CD14-positive monocyte (primary cell): ENCODE data around the gene TNPO3. TPM values are rescaled to one million over a fixed set of nuclear protein-coding genes. Genes with fewer than 3 reads are reported as not detected.
A peak's percentile ranks its signal among the peaks of the same experiment; 100 is the strongest.

Source experiments
- DNase-seq, 3 donors: peaks; one replicate each; pipeline ENCODE4 v3.0.0-alpha.2; 2011 to 2022
- H2AFZ ChIP-seq: 2 replicates; pipeline ENCODE4 v1.6.0; 2012; ENCODE audit warnings: mild to moderate bottlenecking, low read depth, low read length, inconsistent platforms; ENCODE audit not compliant: insufficient read depth, poor library complexity, severe bottlenecking
- H3K27ac ChIP-seq, 2 donors: 1 replicate in 1 of 2; 2 replicates in 1 of 2; pipeline ENCODE4 v1.5.1; 2012 to 2013; ENCODE audit warnings: low read length in 2 of 2, control low read depth in 1 of 2, inconsistent platforms in 1 of 2, low read depth in 1 of 2, mild to moderate bottlenecking in 1 of 2
- H3K27me3 ChIP-seq, 2 donors: one replicate each; pipeline versions ENCODE4 v1.6.0 to v1.6.1; 2011 to 2013; ENCODE audit warnings: low read length in 2 of 2; ENCODE audit not compliant: control insufficient read depth in 2 of 2, insufficient read depth in 2 of 2
- H3K36me3 ChIP-seq, 2 donors: replicated peaks in 1 of 2; 1 replicate in 1 of 2; 2 replicates in 1 of 2; pipeline versions ENCODE4 v1.5.1 to v1.6.1; 2012 to 2013; ENCODE audit warnings: low read length in 2 of 2, control low read depth in 1 of 2, inconsistent platforms in 1 of 2, mild to moderate bottlenecking in 1 of 2; ENCODE audit not compliant: insufficient read depth in 2 of 2, control insufficient read depth in 1 of 2
- H3K4me1 ChIP-seq, 2 donors: 1 replicate in 1 of 2; 2 replicates in 1 of 2; pipeline versions ENCODE4 v1.5.1 to v1.6.1; 2012 to 2013; ENCODE audit warnings: low read length in 2 of 2, control low read depth in 1 of 2, inconsistent platforms in 1 of 2, mild to moderate bottlenecking in 1 of 2, moderate library complexity in 1 of 2; ENCODE audit not compliant: insufficient read depth in 2 of 2, control insufficient read depth in 1 of 2
- H3K4me2 ChIP-seq: replicated peaks from 2 replicates; pipeline ENCODE3; 2012; ENCODE audit warnings: low read length, moderate library complexity, mild to moderate bottlenecking; ENCODE audit not compliant: poor library complexity, severe bottlenecking; ENCODE audit errors: extremely low read depth
- H3K4me3 ChIP-seq, 3 experiments: fragments of 200-600 bp in 1 of 3; sonication (generic) in 1 of 3; replicated peaks in 1 of 3; 1 replicate in 2 of 3; 2 replicates in 1 of 3; pipeline ENCODE4 v1.5.1; 2011 to 2013; ENCODE audit warnings: low read length in 3 of 3, mild to moderate bottlenecking in 3 of 3, control low read depth in 2 of 3, low read depth in 2 of 3, inconsistent platforms in 1 of 3, moderate library complexity in 1 of 3
- H3K79me2 ChIP-seq: 2 replicates; pipeline ENCODE4 v1.6.0; 2012; ENCODE audit warnings: mild to moderate bottlenecking, control low read depth, inconsistent platforms, low read length, moderate library complexity; ENCODE audit not compliant: insufficient read depth
- H3K9ac ChIP-seq: 2 replicates; pipeline ENCODE4 v1.6.0; 2017; ENCODE audit warnings: low read length, mild to moderate bottlenecking; ENCODE audit not compliant: insufficient read depth, poor library complexity, severe bottlenecking
- H3K9me3 ChIP-seq, 2 donors: replicated peaks in 1 of 2; 1 replicate in 1 of 2; 2 replicates in 1 of 2; pipeline versions ENCODE4 v1.5.1 to v1.6.1; 2012 to 2013; ENCODE audit warnings: low read length in 2 of 2, control low read depth in 1 of 2; ENCODE audit not compliant: control insufficient read depth in 1 of 2, insufficient read depth in 1 of 2
- H4K20me1 ChIP-seq: 2 replicates; pipeline ENCODE4 v1.6.0; 2012; ENCODE audit warnings: mild to moderate bottlenecking, low read length, control low read depth, moderate library complexity; ENCODE audit not compliant: insufficient read depth
- H3K27ac Mint-ChIP-seq, 7 donors: one replicate each; pipeline ENCODE4 v1.8.0; 2020; ENCODE audit warnings: mild to moderate bottlenecking in 7 of 7, mixed read lengths in 7 of 7, moderate library complexity in 6 of 7, inconsistent platforms in 2 of 7
- H3K27me3 Mint-ChIP-seq, 3 donors: one replicate each; pipeline ENCODE4 v1.8.0; 2021 to 2022; ENCODE audit warnings: low read depth in 3 of 3, mild to moderate bottlenecking in 3 of 3, mixed read lengths in 3 of 3, moderate library complexity in 3 of 3, inconsistent platforms in 1 of 3
- H3K36me3 Mint-ChIP-seq, 2 donors: one replicate each; pipeline ENCODE4 v1.8.0; 2020; ENCODE audit warnings: mixed read lengths in 2 of 2, inconsistent platforms in 1 of 2, mild to moderate bottlenecking in 1 of 2
- H3K4me1 Mint-ChIP-seq: one replicate; pipeline ENCODE4 v1.8.0; 2020; ENCODE audit warnings: mild to moderate bottlenecking, mixed read lengths
- H3K4me3 Mint-ChIP-seq, 2 donors: one replicate each; pipeline ENCODE4 v1.8.0; 2020; ENCODE audit warnings: mild to moderate bottlenecking in 2 of 2, mixed read lengths in 2 of 2, moderate library complexity in 1 of 2
- H3K9me3 Mint-ChIP-seq, 7 donors: one replicate each; pipeline ENCODE4 v1.8.0; 2020 to 2022; ENCODE audit warnings: mixed read lengths in 7 of 7, mild to moderate bottlenecking in 6 of 7, moderate library complexity in 6 of 7, inconsistent platforms in 2 of 7
- CTCF ChIP-seq: fragments of 200-600 bp; IDR thresholded peaks from one replicate; pipeline ENCODE4 v1.8.0; 2022; ENCODE audit warnings: antibody characterized with exemption, mild to moderate bottlenecking
- WGBS: methylation state at CpG from one replicate; pipeline ENCODE4 v1.1.5; 2013; ENCODE audit warnings: missing lambda C conversion rate; ENCODE audit not compliant: insufficient coverage; 5-methylcytosine and 5-hydroxymethylcytosine counted together
- intact Hi-C, 2 donors: fragments of 100-400 bp; cut with micrococcal nuclease; formaldehyde crosslinking; loops; one replicate each; pipeline versions ENCODE4 v1.15.0 to v1.15.1; 2023
- polyA plus RNA-seq, 3 donors: library from polyadenylated mRNA; depleted of rRNA in 1 of 3; unstranded in 2 of 3; stranded (reverse) in 1 of 3; fragments of 300-500 nt in 2 of 3; fragments of >200 nt in 1 of 3; fragmentation: Illumina TruSeq in 2 of 3; gene quantifications; 1 replicate in 2 of 3; 2 replicates in 1 of 3; pipeline ENCODE4 v1.2.3, GENCODE V29; 2012 to 2021

TNPO3 gene
- polyA plus RNA-seq, 3 donors = 17.0 to 23.8 (median 19.7) TPM

DNA sequence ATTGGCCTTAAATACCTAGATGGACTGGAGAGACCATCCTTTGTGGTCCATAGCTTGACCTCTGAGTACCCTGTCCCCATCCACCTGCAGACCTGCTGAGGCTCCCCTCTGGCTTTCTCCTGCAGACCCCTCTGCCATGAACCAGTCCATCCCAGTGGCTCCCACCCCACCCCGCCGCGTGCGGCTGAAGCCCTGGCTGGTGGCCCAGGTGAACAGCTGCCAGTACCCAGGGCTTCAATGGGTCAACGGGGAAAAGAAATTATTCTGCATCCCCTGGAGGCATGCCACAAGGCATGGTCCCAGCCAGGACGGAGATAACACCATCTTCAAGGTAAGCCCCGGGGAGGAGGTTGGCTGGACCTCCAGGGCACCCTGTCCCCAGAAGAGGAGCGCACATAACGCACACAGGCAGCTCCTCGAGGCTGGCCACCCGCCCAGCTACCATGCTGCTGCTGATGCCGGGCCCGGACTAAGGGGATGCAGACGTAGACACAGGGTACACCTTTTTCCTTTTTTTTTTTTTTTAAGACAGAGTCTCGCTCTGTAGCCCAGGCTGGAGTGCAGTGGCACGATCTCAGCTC lies 112.9 kb downstream of the TNPO3 start:
- Histone ChIP-seq H2AFZ (no peak overlapping the region), H3K27me3 (no peaks in the 10 kb centered on the region), H3K9ac (peak overlapping the region; percentile 95)

DNA sequence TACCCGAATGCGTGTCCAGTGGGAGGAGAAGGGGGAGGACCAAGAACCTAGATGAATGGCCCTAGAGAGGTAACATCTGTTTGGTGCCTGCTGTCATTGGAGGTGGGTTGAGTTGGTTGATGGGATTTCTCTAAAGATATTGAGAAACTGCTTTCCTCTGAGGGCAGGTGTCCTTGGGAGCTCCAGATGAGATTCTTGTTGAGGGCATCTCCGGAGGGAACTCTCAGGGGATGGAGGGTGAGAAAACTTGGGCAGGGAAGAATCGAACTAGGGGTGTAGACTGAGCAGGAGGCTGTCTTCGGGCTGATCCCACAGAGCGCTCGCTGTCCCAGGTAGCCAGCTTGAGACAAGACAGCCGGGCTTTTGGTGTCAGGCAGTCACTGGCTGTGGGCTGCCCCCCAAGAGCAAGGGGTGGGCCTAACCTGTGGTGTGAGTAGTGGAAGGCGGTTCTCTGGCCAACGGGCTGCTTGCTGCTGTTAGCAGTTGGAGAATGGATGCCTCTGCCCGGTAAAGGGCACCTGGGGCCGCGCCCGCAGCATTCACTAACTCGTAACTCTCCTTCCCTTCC lies 113.5 kb downstream of the TNPO3 start:
- Histone ChIP-seq H4K20me1 (peaks cover 63% of the 10 kb centered on the region), H3K9me3 (no peaks in the 10 kb centered on the region), H3K79me2 (peaks cover 100% of the 10 kb centered on the region), H3K4me2 (peak overlapping the region; percentile 86), H3K27me3 (no peaks in the 10 kb centered on the region), H3K4me3 (peak overlapping the region; percentile 28 to 97 (median 86)), H3K36me3 (peaks cover 29 to 41% of the 10 kb centered on the region in 2 donors), H3K9ac (peak overlapping the region; percentile 95), H2AFZ (no peak overlapping the region), H3K4me1 (peaks cover 72 to 82% of the 10 kb centered on the region in 2 donors), H3K27ac (peak overlapping the region; percentile 90 to 97)
- Mint-ChIP-seq H3K9me3 (no peaks in the 10 kb centered on the region), H3K4me3 (peak overlapping the region; percentile 99), H3K36me3 (peaks cover 31 to 46% of the 10 kb centered on the region in 2 donors), H3K27me3 (no peaks in the 10 kb centered on the region), H3K4me1 (peaks cover 71% of the 10 kb centered on the region), H3K27ac (peak overlapping the region; percentile 94 to 98 (median 96))
- intact Hi-C loops = loop anchor here in 1 of 2 donors (10.0 kb wide), 1 partner anchor 1567 kb away; no protein-coding TSS in a partner anchor
- no peak for TF ChIP-seq CTCF
- WGBS = 27% methylated on average over 4 of the region's 15 CpGs
- no peak for DNase-seq

More for the DNA sequence above, 112.9 kb downstream of the TNPO3 start:
- intact Hi-C loops = loop anchor here in 1 of 2 donors (10.0 kb wide), 1 partner anchor 1567 kb away; no protein-coding TSS in a partner anchor
- peaks cover 37 to 53% of the 10 kb centered on the region in 2 donors for H3K36me3 Mint-ChIP-seq
- peak overlapping the region; percentile 99 for H3K4me3 Mint-ChIP-seq
- no peaks in the 10 kb centered on the region for H3K9me3 Mint-ChIP-seq
- no peak for TF ChIP-seq CTCF
- Histone ChIP-seq H3K27ac (peak overlapping the region; percentile 90 to 97), H3K4me1 (peaks cover 72 to 82% of the 10 kb centered on the region in 2 donors), H3K4me2 (peak overlapping the region; percentile 86), H3K79me2 (peaks cover 100% of the 10 kb centered on the region), H4K20me1 (peaks cover 69% of the 10 kb centered on the region), H3K4me3 (peak overlapping the region in 1 of 3 experiments; percentile 97), H3K9me3 (no peaks in the 10 kb centered on the region), H3K36me3 (peaks cover 36 to 47% of the 10 kb centered on the region in 2 donors)
- 79% methylated on average over 9 of the region's 16 CpGs for WGBS
- H3K27ac Mint-ChIP-seq = peak overlapping the region in 3 of 7 donors; percentile 50 to 97 (median 95)
- no peak for DNase-seq
- H3K27me3 Mint-ChIP-seq = no peaks in the 10 kb centered on the region
- peaks cover 72% of the 10 kb centered on the region for H3K4me1 Mint-ChIP-seq
